Left renal pelvis (tissue), 4 donors: Measurements from ENCODE around the gene ESX1. TPM values are rescaled to one million over a fixed set of nuclear protein-coding genes. Genes with fewer than 3 reads are reported as not detected.
"Not testable (repeated sequence)": the region's sequence is repeated elsewhere in the genome, so short reads cannot be mapped to it uniquely, and the experiment has no call there.

Experiments
- DNase-seq, 4 donors: peaks; one replicate each; pipeline ENCODE4 v3.0.0-alpha.2; 2013; ENCODE audit warnings: low read depth in 4 of 4, low spot score in 3 of 4
- polyA plus RNA-seq, 4 donors: library from polyadenylated mRNA; unstranded; fragments of 120-200 nt; gene quantifications; one replicate each; pipeline ENCODE4 v1.2.1, GENCODE V29; 2013; ENCODE audit not compliant: insufficient read length in 4 of 4

ESX1 gene
- polyA plus RNA-seq = not detected

- no peak for DNase-seq
These were observed at the start of gene ESX1 for GRCh38 chrX:104254442-104255115. Gene ESX1 (minus strand): TSS chrX:104254933. CDS start chrX:104254849, 84 bp downstream.

GRCh38 chrX:104295636-104296035, 40.9 kb upstream of the ESX1 start:
- no peak for DNase-seq

GRCh38 chrX:104288961-104289360, 34.2 kb upstream of the ESX1 start:
- DNase-seq = no peak

- DNase-seq = no peak
These were observed 33.5 kb upstream of the ESX1 start for GRCh38 chrX:104288269-104288668.

GRCh38 chrX:104285201-104285600, 30.5 kb upstream of the ESX1 start:
- no peak for DNase-seq

- peak in 3 of 4 donors; percentile 12 to 44 (median 36) for DNase-seq
These were observed 29.8 kb upstream of the ESX1 start for GRCh38 chrX:104284507-104284906.

- no peak for DNase-seq
These were observed 27.5 kb upstream of the ESX1 start for GRCh38 chrX:104282166-104282725.

- DNase-seq = no peak
These were observed 26.8 kb upstream of the ESX1 start for GRCh38 chrX:104281564-104281963.

- no peak for DNase-seq
These were observed 25.9 kb upstream of the ESX1 start for GRCh38 chrX:104280609-104281008.

GRCh38 chrX:104270916-104271512, 16.3 kb upstream of the ESX1 start:
- DNase-seq = no peak

- no peak for DNase-seq
These were observed 15.5 kb upstream of the ESX1 start for GRCh38 chrX:104270212-104270611.

- no peak for DNase-seq
These were observed 732 bp upstream of the ESX1 start for GRCh38 chrX:104255465-104255864.

GRCh38 chrX:104253567-104254441, 929 bp downstream of the ESX1 start:
- no peak for DNase-seq

- no peak for DNase-seq
These were observed 4.3 kb downstream of the ESX1 start for GRCh38 chrX:104250470-104250869.

- DNase-seq = not testable (repeated sequence)
These were observed 24.7 kb downstream of the ESX1 start for GRCh38 chrX:104230060-104230459.

GRCh38 chrX:104211187-104211586, 43.5 kb downstream of the ESX1 start:
- DNase-seq = no peak

- DNase-seq = no peak
These were observed 49.2 kb downstream of the ESX1 start for GRCh38 chrX:104205548-104205947.
